LNCaP clone FGC (cell line): Measurements from ENCODE around the gene RALY.
A peak's percentile ranks its signal among the peaks of the same experiment; 100 is the strongest.

Experiments used
- DNase-seq: peaks from one replicate; pipeline ENCODE4 v3.0.0-alpha.2; 2011; ENCODE audit warnings: low read depth
- H3K4me3 ChIP-seq: 2 replicates; pipeline ENCODE4 v1.5.1; 2011; ENCODE audit warnings: mild to moderate bottlenecking, low read depth, low read length, control low read depth
- TF ChIP-seq, protein P1 (sequence below): IDR thresholded peaks from 2 replicates; pipeline ENCODE4 v1.5.1; 2012; ENCODE audit warnings: mild to moderate bottlenecking; ENCODE audit not compliant: control insufficient read depth, insufficient read depth; ENCODE audit errors: extremely low read depth

Gene RALY

GRCh38 chr20:34105978-34106675 is 112.4 kb downstream of the RALY start:
- DNase-seq, result no peak
- TF ChIP-seq, protein P1, sequence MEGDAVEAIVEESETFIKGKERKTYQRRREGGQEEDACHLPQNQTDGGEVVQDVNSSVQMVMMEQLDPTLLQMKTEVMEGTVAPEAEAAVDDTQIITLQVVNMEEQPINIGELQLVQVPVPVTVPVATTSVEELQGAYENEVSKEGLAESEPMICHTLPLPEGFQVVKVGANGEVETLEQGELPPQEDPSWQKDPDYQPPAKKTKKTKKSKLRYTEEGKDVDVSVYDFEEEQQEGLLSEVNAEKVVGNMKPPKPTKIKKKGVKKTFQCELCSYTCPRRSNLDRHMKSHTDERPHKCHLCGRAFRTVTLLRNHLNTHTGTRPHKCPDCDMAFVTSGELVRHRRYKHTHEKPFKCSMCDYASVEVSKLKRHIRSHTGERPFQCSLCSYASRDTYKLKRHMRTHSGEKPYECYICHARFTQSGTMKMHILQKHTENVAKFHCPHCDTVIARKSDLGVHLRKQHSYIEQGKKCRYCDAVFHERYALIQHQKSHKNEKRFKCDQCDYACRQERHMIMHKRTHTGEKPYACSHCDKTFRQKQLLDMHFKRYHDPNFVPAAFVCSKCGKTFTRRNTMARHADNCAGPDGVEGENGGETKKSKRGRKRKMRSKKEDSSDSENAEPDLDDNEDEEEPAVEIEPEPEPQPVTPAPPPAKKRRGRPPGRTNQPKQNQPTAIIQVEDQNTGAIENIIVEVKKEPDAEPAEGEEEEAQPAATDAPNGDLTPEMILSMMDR, result no peak

DNA sequence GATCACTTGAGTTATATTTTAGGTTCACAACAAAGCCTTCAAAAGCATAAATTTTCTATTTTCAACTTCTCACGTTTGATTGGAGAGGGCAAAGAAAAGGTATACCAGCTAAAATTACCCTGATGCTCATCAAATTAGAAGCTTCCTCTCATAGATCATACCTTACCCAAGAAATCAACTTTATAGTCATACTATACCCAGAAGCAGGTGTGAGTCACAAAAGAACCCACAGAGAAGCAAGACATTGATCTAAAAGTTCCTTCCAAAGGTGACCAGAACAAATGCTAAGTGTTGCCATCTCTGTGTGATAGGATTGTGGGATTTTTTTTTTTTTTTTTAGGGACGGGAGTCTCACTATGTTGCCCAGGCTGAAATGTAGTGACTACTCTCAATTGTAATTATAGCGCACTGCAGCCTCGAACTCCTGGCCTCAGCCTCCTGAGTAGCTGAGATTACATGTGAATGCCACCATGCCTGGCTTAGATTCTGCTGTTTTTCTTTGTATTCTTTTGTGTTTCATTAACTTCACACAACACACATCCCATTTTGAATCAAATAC is 115.0 kb downstream of the RALY start:
- TF ChIP-seq, protein P1, result no peak
- H3K4me3 ChIP-seq, result no peak overlapping the region
- DNase-seq, result no peak

More at GRCh38 chr20:34105978-34106675, 112.4 kb downstream of the RALY start:
- no peak overlapping the region for H3K4me3 ChIP-seq

- TF ChIP-seq, protein P1, result no peak
- DNase-seq, result no peak
- no peak overlapping the region for H3K4me3 ChIP-seq
Observed at GRCh38 chr20:34109442-34109841, 115.7 kb downstream of the RALY start.

DNA sequence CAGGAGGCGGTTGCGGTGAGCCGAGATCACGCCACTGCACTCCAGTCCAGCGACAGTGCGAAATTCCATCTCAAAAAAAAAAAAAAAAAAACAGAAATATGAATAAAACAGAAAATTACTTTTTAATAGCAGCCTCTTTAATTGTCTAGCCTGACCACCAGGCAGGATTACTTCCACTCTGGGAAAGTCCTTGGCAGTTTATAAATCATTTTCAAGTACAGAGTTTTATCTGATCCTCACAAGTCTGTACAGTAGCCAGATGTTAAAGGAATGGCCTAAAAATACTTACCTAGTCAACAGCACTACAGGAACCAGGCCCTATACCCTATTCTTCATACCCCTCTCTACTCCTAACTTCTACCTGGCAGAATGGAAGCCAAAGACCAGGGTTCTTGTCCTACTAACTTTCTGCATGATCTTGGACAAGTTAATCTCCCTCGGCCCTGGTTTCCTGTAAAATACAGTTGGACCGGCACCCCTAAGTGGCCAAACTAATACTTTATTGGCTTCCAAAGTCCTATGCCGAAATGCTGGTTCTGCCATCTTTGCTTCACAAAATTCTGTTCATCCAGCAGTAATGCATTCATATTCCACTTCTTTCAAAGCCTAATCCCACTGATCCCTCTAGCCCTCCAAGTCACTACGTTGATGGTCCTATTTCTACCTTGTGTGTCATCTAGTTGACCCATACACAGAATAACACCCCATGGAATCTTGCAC is 116.5 kb downstream of the RALY start:
- DNase-seq, result no peak
- H3K4me3 ChIP-seq, result peak overlapping the region; percentile 95
- TF ChIP-seq, protein P1, result no peak

- H3K4me3 ChIP-seq, result peak overlapping the region; percentile 95
- TF ChIP-seq, protein P1, result no peak
- DNase-seq, result peak; percentile 31
Observed at GRCh38 chr20:34110745-34111641, 117.3 kb downstream of the RALY start.
